GM21367 (cell line): ENCODE results near the gene DAPK3.
"Not testable (repeated sequence)": the region's sequence is repeated elsewhere in the genome, so short reads cannot be mapped to it uniquely, and the experiment has no call there.

Experiments used
- ATAC-seq: cut with Tn5 transposase; IDR thresholded peaks from one replicate; pipeline ENCODE4 v1.9.1; 2021; ENCODE audit not compliant: unreplicated experiment

Gene DAPK3

DNA sequence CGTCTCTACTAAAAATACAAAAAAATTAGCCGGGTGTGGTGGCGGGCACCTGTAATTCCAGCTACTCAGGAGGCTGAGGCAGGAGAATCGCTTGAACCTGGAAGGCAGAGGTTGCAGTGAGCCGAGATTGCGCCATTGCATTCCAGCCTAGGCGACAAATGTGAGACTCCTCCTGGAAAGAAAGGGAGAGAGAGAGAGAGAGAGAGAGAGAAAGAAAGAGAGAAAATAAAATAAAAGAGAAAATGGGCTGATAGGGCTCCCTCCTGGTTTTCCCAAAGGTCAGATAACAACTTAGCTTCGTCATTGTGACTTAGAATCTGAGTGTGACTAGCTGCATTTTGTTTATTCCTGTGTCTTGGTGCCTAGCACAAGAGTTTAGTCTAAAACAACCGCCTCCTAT, 34.5 kb upstream of the DAPK3 start:
- ATAC-seq: not testable (repeated sequence)

DNA sequence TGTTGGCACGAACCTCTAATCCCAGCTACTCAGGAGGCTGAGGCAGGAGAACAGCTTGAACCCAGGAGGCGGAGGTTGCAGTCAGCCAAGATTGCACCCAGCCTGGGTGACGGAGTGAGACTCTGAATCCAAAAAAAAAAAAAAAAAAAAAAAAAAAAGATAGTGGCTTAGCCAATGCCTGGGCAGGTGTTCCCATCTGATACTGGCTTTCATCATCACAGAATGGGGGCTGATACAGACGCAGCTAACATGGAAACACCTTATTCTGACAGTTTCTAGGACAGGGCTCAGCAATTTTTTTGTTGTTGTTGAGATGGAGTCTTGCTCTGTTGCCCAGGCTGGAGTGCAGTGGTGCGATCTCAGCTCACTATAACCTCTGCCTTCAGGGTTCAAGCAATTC, 29.9 kb upstream of the DAPK3 start:
- ATAC-seq: not testable (repeated sequence)

DNA sequence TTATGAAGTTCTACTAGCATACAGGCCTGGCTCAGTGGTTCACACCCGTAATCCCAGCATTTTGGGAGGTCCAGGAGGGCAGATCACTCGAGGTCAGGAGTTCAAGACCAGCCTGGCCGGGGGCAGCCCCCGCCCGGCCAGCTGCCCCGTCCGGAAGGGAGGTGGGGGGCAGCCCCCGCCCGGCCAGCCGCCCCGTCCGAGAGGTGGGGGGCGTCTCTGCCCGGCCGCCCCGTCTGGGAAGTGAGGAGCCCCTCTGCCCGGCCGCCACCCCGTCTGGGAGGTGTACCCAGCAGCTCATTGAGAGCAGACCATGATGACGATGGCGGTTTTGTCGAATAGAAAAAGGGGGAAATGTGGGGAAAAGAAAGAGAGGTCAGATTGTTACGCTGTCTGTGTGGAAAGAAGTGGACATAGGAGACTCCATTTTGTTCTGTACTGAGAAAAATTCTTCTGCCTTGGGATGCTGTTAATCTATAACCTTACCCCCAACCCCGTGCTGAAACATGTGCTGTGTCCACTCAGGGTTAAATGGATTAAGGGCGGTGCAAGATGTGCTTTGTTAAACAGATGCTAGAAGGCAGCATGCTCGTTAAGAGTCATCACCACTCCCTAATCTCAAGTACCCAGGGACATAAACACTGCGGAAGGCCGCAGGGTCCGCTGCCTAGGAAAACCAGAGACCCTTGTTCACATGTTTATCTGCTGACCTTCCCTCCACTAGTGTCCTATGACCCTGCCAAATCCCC, 27.9 kb upstream of the DAPK3 start:
- ATAC-seq: not testable (repeated sequence)

DNA sequence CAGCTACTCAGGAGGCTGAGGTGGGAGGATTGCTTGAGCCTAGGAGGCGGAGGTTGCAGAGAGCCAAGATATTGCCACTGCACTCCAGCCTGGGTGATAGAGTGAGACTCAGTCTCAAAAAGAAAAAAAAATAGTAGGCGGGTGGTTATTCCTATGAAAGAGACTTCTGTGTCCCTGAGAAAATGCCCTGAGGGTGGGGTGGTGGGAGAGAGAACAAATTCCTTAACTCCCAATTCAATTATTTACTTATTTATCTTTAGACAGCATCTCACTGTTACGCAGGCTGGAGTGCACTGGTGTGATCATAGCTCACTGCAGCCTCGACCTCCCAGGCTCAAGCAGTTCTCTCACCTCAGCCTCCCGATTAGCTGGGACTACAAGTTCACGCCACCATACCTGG, 24.7 kb upstream of the DAPK3 start:
- no peak for ATAC-seq

DNA sequence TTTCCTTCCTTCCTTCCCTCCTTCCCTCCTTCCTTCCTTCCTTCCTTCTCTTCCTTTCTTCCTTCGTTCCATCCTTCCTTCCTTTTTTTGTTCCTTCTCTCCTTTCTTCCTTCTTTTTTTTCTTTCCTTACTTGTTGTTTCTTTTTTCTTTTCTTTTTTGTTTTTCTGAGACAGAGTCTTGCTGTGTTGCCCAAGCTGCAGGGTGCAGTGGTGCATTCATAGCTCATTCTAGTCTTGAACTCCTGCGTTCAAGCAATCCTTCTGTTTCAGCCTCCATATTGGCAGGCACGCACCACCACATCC, 19.9 kb upstream of the DAPK3 start:
- no peak for ATAC-seq

- ATAC-seq: no peak
Measured at GRCh38 chr19:3987619-3988371, 16.9 kb upstream of the DAPK3 start.

GRCh38 chr19:3986260-3987041, 15.6 kb upstream of the DAPK3 start:
- no peak for ATAC-seq

DNA sequence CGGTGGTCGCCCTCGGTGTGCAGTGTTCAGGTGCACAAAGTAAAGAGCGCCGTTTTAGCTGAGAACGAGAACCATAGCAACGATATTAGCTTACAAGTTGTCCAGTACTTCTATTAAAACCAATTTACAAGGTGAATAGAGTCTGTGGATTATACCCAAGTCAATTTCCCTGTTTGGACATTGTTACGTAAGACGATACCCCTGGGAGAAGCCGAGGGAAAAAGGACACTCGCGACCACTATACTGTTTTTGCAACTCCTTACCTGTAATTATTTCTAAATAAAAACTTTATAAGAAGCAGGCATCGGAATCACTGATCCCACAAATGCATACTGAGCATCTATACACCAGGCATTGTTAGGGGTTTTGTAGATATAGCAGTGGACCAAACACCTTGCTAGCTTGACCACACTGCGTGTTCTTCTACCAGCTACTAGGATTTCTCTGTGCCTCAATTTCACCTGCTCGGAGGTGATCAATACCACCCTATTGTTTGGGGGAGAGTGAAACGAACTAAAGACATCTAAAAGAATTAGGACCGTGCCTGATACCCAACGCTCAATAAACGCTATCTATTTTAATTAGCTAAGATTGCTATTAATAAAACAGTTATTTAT, 14.9 kb upstream of the DAPK3 start:
- no peak for ATAC-seq

DNA sequence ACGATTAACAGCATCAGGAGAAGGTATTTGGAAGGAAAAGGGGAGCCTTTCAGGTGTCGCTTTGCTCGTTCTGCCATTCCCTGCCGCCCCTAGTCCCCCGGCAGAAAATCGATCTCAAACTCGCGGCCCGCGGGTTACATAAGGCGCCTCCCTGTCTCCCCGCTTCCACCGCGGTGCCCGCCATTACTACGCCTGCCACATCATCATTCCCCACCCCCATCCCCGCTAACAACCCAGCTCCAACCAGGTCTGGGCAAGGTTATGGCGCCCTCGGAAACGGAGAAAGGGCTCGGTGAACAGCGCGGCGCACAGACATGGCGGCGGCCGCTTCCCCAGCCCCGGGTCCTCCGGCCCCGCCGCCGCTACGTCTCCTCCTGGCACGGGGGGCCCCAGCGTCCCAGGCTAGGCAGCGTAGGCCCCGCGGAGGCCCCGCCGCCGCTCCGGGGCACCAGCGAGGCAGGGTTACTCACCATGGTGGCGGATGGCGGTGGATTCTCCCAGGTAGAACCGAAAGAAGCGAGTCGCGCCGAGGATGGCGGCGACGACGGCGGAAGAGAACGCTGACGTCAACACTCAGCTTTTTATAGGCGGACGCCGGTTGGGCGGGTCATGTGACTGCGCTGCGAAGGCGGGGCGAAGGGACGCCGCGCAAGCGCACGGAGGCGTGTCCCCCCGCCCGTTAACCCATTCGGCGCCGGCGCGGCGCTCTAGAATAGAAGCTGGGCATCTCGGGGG, 14.2 kb upstream of the DAPK3 start, which contains the start of gene EEF2:
EEF2 (minus strand) TSS at position 556 of the 735 bp plus-strand sequence; CDS start at position 473, 83 bp downstream.
- peak; percentile 38 for ATAC-seq

DNA sequence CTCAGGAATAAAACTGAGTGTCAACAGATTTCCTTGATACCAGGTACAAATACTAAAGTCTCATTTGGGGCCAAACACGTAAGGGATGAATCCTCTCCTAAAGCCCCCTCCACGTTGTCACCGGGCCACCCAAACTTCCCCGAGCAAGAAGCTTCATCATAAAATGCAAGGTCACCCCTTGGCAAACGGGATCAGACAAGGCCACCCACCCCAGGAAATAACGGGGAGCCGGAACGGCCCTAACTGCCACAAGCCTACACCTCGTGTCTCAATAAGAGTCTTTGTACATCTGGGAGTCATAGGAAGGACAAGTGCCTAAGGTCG, 13.6 kb upstream of the DAPK3 start:
- ATAC-seq: no peak

GRCh38 chr19:3983936-3984583, 13.2 kb upstream of the DAPK3 start:
- no peak for ATAC-seq

GRCh38 chr19:3983542-3983914, 12.6 kb upstream of the DAPK3 start:
- no peak for ATAC-seq

DNA sequence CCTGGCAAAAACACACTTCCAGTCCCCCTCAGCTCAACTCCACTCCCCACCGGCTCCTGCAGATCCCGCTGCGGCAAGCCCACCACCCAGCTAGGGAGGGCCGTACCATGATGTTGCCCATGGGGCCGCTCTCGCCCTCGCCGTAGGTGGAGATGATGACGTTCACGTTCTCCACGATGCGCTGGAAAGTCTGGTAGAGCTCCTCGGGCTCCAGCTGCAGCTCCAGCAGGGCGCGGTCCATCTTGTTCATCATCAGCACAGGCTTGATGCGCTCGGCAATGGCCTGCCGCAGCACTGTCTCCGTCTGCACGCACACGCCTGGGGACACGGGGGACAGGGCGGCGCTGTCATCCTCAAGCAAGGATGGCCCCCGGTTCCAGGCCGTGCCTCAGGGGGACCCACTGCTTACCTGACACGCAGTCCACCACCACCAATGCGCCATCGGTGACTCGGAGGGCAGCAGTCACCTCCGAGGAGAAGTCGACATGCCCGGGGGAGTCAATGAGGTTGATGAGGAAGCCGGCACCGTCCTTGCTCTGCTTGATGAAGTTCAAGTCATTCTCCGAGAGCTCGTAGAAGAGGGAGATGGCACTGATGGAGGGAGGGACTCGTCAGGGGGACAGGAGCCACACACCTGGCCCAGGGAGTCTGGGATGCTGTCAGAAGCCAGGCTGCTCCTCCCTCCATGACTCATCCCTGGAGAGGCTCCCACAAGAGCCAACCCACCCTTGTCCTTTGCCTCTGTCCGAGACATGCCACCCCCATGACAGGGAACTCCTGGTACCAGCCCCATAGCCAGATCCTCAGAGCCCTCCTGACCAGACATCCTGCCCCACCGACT, 12.0 kb upstream of the DAPK3 start:
- ATAC-seq: no peak

- ATAC-seq: no peak
Measured at GRCh38 chr19:3981736-3982681, 11.1 kb upstream of the DAPK3 start.

GRCh38 chr19:3981373-3981735, 10.5 kb upstream of the DAPK3 start:
- no peak for ATAC-seq

DNA sequence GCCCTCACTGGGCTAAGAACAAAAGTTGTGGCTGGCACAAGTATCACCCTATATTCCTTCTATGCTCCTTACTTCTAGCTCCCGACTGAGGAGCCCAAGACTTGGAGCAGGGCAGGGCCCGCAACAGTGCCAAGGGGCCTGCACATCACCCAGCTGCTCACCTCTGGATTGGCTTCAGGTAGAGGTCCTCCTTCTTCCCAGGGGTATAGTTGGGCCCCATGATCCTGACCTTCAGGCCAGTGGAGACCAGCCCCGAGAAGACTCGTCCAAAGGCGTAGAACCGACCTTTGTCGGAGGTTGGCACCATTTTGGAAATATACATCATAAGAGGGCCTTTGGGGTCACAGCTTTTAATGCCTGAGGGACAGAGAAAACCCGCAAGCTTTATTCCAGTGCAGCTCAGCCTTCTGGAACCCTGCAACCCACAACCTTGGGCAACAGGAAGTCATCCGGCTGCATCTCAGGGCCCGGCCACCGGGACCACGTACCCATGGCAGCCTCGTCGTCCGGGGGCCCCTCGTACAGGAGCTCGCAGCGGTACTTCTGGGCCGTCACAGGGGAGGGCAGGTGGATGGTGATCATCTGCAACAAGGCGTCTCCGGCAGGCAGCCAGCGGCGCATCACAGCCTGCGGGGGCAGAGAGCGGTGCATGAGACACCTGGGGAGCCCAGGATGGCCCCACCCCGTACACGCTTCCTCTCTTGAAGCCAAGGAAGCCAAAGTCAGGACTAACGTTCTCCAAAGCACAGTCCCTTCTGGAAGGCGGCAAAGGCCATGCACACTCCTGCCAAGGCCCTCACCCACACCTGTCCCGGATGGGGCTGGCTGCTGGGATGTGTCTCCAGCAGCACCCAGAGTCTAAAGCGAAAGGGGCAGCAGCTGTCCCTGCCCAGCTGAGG, 9.7 kb upstream of the DAPK3 start:
- ATAC-seq: no peak

GRCh38 chr19:3979674-3980352, 8.9 kb upstream of the DAPK3 start:
- ATAC-seq: no peak
